Activated CD4-positive, alpha-beta T cell treated with anti-CD3 and anti-CD28 coated beads for 36 hours (primary cell): ENCODE measurements around the gene BTRC. TPM values are rescaled to one million over a fixed set of nuclear protein-coding genes. Genes with fewer than 3 reads are reported as not detected.
"Not testable (repeated sequence)": the region's sequence is repeated elsewhere in the genome, so short reads cannot be mapped to it uniquely, and the experiment has no call there.

Experiments used
- ATAC-seq: fragments of 200-7000 bp; cut with Tn5 transposase; one replicate; pipeline ENCODE4 v1.10.0; 2021; ENCODE audit warnings: mild to moderate bottlenecking, moderate library complexity
- CTCF ChIA-PET: fragments of 350-600 bp; sonication (Branson Sonifier 250); formaldehyde crosslinking; loops from one replicate; lab custom pipeline; 2021; ENCODE audit warnings: antibody characterized with exemption; lab: Charles Lee
- POLR2A ChIA-PET: fragments of 350-600 bp; sonication (Branson Sonifier 250); formaldehyde crosslinking; loops from one replicate; lab custom pipeline; 2021; ENCODE audit warnings: antibody characterized with exemption, inconsistent platforms; lab: Charles Lee
- DNase-seq: peaks from one replicate; pipeline ENCODE4 v3.0.0-alpha.2; 2020
- H3K27ac Mint-ChIP-seq: one replicate; pipeline ENCODE4 v1.8.0; 2021; ENCODE audit warnings: mixed read lengths
- H3K27me3 Mint-ChIP-seq: one replicate; pipeline ENCODE4 v1.8.0; 2021; ENCODE audit warnings: mixed read lengths
- H3K36me3 Mint-ChIP-seq: one replicate; pipeline ENCODE4 v1.8.0; 2021; ENCODE audit warnings: low read depth, mixed read lengths
- H3K4me1 Mint-ChIP-seq: one replicate; pipeline ENCODE4 v1.8.0; 2021; ENCODE audit warnings: mixed read lengths
- H3K4me3 Mint-ChIP-seq: one replicate; pipeline ENCODE4 v1.8.0; 2021; ENCODE audit warnings: mild to moderate bottlenecking, moderate library complexity, mixed read lengths
- H3K9me3 Mint-ChIP-seq: one replicate; pipeline ENCODE4 v1.8.0; 2021; ENCODE audit warnings: low read depth, mixed read lengths
- intact Hi-C, 2 experiments: fragments of 100-400 bp; cut with DNase I in 1 of 2; cut with micrococcal nuclease in 1 of 2; formaldehyde crosslinking; loops; one replicate each; pipeline versions ENCODE4 v1.14.2 to v1.15.1; 2022 to 2024; cut with DNase I, micrococcal nuclease
- total RNA-seq, 2 experiments: library from RNA; stranded (reverse); gene quantifications; one replicate each; pipeline ENCODE4 v1.2.3, GENCODE V29; 2021

BTRC gene
- total RNA-seq, 2 experiments from 2014 or later, result 15.5 to 18.7 TPM

DNA sequence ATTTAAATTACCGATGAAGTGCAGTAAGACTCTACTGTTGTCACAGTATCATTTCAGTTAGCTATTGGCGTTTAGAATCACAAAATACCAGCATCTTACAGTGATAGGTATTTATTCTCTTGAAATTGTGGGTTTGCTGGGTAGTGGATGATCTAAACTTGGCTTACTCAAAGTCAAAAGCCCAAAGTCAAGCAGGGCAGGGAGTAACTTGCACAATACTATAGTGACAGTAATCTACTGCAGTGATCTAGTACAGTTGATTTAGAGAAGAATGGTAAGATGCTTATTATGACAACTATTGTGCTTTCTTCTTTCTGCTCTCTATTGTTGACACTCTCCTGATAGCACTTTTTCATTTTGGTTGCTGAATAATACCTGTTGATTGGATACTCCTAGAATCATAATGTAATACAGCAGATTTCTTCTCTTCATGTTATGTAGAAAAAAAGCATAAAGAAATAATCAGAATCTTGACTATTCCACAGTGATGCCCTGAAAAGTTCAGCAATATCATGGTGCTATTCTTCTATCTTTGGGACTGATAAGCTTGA lies 10.0 kb downstream of the BTRC start:
- no peaks in the 10 kb centered on the region for H3K9me3 Mint-ChIP-seq
- H3K4me3 Mint-ChIP-seq, result no peak overlapping the region
- H3K27me3 Mint-ChIP-seq, result no peaks in the 10 kb centered on the region
- ChIA-PET POLR2A (no interaction called here), CTCF (interaction anchor here (0.9 to 1.2 kb wide), 2 partner anchors 12 to 103 kb away, joined by 3 read pairs; no protein-coding TSS in a partner anchor)
- DNase-seq, result no peak
- intact Hi-C loops, result no loop called here
- no peak for ATAC-seq
- no peak overlapping the region for H3K27ac Mint-ChIP-seq
- peaks cover 5% of the 10 kb centered on the region for H3K36me3 Mint-ChIP-seq
- H3K4me1 Mint-ChIP-seq, result peaks cover 21% of the 10 kb centered on the region

DNA sequence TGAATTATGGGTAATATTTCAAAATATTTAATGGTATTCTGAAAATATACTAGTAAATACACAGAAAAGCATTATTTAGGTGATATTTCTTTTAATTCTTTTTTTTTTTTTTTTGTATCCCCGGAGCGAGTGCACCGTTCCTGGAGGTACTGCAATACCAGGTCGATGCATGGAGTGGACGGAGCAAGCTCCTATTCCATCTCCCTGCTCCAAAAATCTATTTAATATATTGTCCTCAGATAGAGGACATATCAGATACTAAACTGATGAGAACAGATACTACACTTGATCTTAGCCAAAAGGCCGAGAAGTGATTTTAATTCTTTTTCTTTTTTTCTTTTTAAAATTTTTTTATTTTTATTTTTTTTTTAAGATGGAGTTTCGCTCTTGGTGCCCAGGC lies 10.8 kb downstream of the BTRC start:
- Mint-ChIP-seq H3K27ac (no peak overlapping the region), H3K36me3 (peaks cover 8% of the 10 kb centered on the region), H3K9me3 (no peaks in the 10 kb centered on the region), H3K4me3 (no peak overlapping the region), H3K27me3 (no peaks in the 10 kb centered on the region), H3K4me1 (peaks cover 21% of the 10 kb centered on the region)
- ChIA-PET CTCF (interaction anchor here (0.6 to 1.2 kb wide), 4 partner anchors 10 to 102 kb away, joined by 3 to 4 read pairs (median 4); no protein-coding TSS in a partner anchor), POLR2A (no interaction called here)
- intact Hi-C loops, result no loop called here
- ATAC-seq (no peak), DNase-seq (no peak)

DNA sequence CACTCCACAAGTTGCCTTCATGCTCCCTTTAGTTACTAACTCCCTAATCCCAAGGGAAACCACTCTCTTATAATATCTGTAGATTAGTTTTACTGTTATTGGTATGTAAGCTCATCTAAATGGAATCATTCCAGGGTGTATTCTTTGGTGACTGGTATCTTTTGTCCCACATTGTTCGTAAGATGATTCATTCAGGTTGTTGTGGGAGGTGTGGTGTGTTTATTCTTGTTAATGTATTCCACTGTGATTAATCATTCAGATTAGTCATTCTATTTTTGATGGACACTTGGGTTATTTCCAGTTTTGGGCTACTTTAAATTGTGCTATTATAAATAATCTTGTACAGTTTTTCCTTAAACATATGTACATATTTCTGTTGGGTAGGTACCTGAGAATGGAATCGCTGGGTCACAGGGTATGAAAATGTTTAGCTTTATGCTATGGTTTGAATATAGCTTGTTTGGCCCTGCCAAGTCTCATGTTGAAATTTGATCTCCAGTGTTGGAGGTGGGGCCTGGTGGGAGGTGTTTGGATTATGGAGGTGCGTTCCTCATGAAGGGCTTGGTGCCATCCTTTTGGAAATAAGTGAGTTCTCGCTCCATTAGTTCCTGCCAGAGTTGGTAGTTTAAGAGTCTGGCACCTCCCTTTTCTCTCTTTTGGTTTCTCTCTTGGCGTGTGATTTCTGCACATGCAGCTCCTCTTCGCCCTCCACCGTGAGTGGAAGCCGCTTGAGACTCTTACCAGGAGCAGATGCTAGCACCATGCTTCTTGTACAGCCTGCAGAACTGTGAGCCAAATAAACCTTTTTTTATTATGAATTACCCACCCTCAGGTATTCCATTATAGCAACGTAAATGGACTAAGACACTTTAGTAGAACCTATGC lies 13.8 kb downstream of the BTRC start:
- Mint-ChIP-seq H3K4me1 (peaks cover 21% of the 10 kb centered on the region), H3K9me3 (no peaks in the 10 kb centered on the region), H3K27me3 (no peaks in the 10 kb centered on the region), H3K4me3 (no peak overlapping the region), H3K36me3 (peaks cover 14% of the 10 kb centered on the region), H3K27ac (peak overlapping the region; percentile 14)
- ATAC-seq (peak; percentile 85), DNase-seq (peak; percentile 14)
- ChIA-PET POLR2A (interaction anchor here (0.5 kb wide), 1 partner anchor 653 kb away, joined by 6 read pairs; no protein-coding TSS in a partner anchor), CTCF (interaction anchor here (0.7 to 1.2 kb wide), 2 partner anchors 8 to 373 kb away, joined by 3 read pairs; no protein-coding TSS in a partner anchor)
- intact Hi-C loops, result loop anchor here in 1 of 2 experiments (1.0 kb wide), 1 partner anchor 14 kb away; the partner anchor contains the start of gene BTRC

DNA sequence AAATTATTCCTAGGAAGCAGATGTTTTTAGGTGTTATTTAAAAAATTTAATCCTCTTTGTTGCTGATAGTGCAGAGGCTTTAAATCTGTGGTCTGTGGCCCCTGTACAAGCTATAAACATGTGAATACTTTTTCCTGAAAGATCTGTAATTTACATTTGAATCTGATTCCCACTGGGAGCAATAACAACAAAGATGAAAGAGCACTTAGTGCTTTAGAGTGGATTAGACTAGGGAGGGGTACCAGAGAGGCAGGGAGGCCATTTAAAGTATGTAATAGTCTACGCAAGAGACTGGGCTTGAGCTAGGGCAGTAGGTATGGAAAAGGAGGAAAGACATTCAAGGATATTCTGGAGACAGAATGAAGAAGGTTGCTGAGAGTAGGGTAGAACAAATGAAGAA lies 19.1 kb downstream of the BTRC start:
- ChIA-PET CTCF (interaction anchor here (0.9 to 1.0 kb wide), 2 partner anchors 12 to 18 kb away, joined by 3 read pairs; no protein-coding TSS in a partner anchor), POLR2A (no interaction called here)
- H3K27ac Mint-ChIP-seq, result no peak overlapping the region
- H3K27me3 Mint-ChIP-seq, result no peaks in the 10 kb centered on the region
- H3K36me3 Mint-ChIP-seq, result peaks cover 22% of the 10 kb centered on the region
- no peak for DNase-seq
- peaks cover 3% of the 10 kb centered on the region for H3K9me3 Mint-ChIP-seq
- no peak overlapping the region for H3K4me3 Mint-ChIP-seq
- H3K4me1 Mint-ChIP-seq, result peaks cover 19% of the 10 kb centered on the region
- intact Hi-C loops, result no loop called here
- ATAC-seq, result no peak

DNA sequence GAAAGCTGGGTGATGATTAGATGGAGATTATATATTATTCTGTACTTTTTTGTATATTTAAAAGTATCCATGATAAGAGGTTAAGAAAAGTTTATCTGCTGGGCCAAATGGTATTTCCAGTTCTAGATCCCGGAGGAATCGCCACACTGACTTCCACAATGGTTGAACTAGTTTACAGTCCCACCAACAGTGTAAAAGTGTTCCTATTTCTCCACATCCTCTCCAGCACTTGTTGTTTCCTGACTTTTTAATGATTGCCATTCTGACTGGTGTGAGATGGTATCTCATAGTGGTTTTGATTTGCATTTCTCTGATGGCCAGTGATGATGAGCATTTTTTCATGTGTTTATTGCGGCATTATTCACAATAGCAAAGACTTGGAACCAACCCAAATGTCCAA lies 20.0 kb downstream of the BTRC start:
- H3K9me3 Mint-ChIP-seq, ATAC-seq: not testable (repeated sequence)

DNA sequence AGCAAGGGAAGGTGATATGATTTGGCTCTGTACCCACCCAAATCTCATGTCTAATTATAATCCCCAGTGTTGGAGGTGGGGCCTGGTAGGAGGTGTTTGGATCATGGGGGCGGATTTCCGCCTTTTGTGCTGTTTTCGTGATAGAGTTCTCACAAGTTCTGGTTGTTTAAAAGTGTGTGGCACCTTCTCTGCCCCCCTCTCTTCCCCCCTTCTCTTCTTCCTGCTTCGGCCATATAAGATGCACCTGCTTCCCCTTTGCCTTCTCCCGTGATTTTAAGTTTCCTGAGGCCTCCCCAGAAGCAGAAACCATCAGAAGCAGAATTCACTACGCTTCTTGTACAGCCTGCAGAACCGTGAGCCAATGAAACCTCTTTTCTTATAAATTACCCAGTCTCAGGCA lies 21.1 kb downstream of the BTRC start:
- CTCF ChIA-PET, result no interaction called here
- peaks cover 16% of the 10 kb centered on the region for H3K36me3 Mint-ChIP-seq
- DNase-seq (no peak), ATAC-seq (no peak)
- intact Hi-C loops, result no loop called here
- no peaks in the 10 kb centered on the region for H3K27me3 Mint-ChIP-seq
- H3K27ac Mint-ChIP-seq, result no peak overlapping the region
- POLR2A ChIA-PET, result no interaction called here
- no peak overlapping the region for H3K4me3 Mint-ChIP-seq
- peaks cover 3% of the 10 kb centered on the region for H3K9me3 Mint-ChIP-seq
- H3K4me1 Mint-ChIP-seq, result peaks cover 25% of the 10 kb centered on the region

More for the DNA sequence above, 20.0 kb downstream of the BTRC start:
- peaks cover 19% of the 10 kb centered on the region for H3K4me1 Mint-ChIP-seq
- POLR2A ChIA-PET, H3K27me3 Mint-ChIP-seq, H3K27ac Mint-ChIP-seq, H3K4me3 Mint-ChIP-seq, intact Hi-C loops, DNase-seq, CTCF ChIA-PET: not testable (repeated sequence)
- peaks cover 19% of the 10 kb centered on the region for H3K36me3 Mint-ChIP-seq

DNA sequence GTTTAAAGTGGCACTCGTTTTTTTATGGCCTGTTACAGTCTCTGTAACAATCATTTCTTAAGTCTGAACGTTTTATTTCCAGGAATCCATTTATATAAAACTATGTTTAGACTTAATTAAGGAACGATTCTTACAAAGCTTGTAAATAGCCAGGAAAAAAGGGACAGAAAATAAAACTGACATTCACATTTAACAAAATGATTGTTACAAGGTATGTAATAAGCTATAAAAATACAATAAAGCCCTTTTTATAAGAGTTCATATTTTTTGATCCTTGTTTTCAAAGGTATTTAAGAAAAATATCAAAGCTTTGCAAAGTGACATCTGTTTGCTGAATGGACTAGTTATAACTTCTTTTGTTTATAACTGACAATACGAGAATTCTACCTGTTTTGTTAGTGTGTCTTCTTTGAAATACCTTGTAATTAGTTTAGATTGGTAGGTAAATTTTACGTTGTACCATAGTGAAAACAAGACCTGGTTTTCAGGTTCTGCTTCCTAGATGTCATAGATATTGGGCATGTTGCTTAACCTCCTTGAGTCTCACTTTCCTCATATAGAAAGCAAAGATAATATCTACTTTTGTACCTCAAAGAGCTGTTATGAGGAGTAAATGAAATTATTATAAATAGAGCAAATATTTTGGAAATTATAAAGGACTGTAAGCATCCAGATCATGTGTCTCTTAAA lies 25.8 kb downstream of the BTRC start:
- Mint-ChIP-seq H3K27me3 (no peaks in the 10 kb centered on the region), H3K27ac (no peak overlapping the region), H3K9me3 (no peaks in the 10 kb centered on the region), H3K36me3 (peaks cover 4% of the 10 kb centered on the region), H3K4me1 (peaks cover 44% of the 10 kb centered on the region), H3K4me3 (no peak overlapping the region)
- CTCF ChIA-PET, result interaction anchor here (1.7 kb wide), 1 partner anchor 8 kb away, joined by 5 read pairs; no protein-coding TSS in a partner anchor
- intact Hi-C loops, result loop anchor here in 1 of 2 experiments (1.0 kb wide), 1 partner anchor 26 kb away; the partner anchor contains the start of gene BTRC
- POLR2A ChIA-PET, result no interaction called here
- DNase-seq (no peak), ATAC-seq (no peak)

DNA sequence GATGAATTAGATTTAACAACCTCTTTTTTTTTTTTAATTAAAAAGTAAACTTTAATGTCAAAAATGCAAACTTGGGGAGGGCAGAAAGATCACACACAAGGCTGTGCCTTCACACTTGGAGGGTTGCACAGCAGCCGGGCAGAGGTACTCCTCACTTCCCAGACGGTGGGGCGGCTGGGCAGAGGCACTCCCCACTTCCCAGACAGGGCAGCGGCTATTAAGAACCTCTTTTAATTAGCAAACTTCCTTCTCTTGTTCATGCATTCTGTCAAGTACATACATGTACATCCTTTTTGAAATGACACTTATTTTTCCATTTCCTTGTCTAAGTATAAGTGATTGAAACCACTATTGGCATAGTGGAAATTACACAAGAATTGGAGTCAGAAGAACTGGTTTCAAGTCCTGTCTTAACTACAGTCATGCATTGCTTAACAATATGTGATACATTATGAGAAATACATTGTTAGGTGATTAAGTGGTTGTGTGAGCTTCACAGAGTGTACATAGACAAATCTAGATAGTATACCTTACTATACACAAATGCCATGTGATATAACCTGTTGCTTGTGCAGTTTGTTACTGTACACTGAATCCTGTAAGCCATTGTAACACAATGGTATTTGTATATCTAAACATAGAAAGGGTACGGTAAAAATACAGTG lies 26.5 kb downstream of the BTRC start:
- POLR2A ChIA-PET, result no interaction called here
- peak; percentile 9 for DNase-seq
- peaks cover 37% of the 10 kb centered on the region for H3K4me1 Mint-ChIP-seq
- H3K9me3 Mint-ChIP-seq, result no peaks in the 10 kb centered on the region
- CTCF ChIA-PET, result interaction anchor here (1.5 kb wide), 1 partner anchor 87 kb away, joined by 4 read pairs; no protein-coding TSS in a partner anchor
- H3K27ac Mint-ChIP-seq, result no peak overlapping the region
- H3K4me3 Mint-ChIP-seq, result no peak overlapping the region
- H3K36me3 Mint-ChIP-seq, result peaks cover 4% of the 10 kb centered on the region
- intact Hi-C loops, result loop anchor here in 1 of 2 experiments (1.0 kb wide), 1 partner anchor 26 kb away; the partner anchor contains the start of gene BTRC
- no peaks in the 10 kb centered on the region for H3K27me3 Mint-ChIP-seq
- peak; percentile 97 for ATAC-seq

DNA sequence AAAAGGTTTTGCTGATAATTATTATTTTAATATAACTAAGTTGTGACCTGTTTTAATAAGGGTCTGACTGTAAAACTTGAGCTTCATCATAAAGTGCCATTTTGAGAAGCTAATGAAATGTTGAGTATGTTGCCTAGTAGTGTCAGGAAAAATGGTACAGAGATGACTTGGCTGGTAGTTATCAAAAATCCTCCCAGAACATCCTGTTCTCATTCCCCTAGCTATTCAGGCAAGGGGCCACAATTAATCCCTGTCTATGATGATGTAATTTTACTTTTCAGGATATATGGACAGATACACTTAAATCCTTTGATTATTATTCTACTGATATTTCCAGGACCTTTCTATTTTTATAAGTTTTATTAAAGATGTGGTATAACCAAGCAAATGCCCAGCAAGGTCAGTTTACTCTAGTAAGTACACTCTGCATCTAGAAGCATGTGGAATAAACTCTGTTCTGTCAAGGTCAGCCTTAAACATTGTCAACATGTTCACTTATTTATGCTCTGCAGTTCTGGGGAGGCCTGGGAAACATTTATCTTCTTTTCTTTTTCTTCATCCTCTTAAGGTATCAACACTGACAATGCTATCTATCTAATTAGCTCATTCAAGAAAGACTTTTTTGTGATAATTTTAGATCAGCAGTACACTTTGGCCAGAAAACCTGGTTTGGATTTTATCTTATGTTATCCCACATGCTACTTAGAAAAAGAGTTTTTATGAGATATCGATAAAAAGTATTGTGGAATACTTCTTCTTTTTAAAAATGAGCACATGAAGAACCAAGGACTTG lies 32.1 kb downstream of the BTRC start:
- Mint-ChIP-seq H3K4me3 (no peak overlapping the region), H3K27me3 (no peaks in the 10 kb centered on the region), H3K4me1 (peaks cover 14% of the 10 kb centered on the region), H3K27ac (no peak overlapping the region), H3K36me3 (peaks cover 4% of the 10 kb centered on the region), H3K9me3 (no peaks in the 10 kb centered on the region)
- ChIA-PET POLR2A (interaction anchor here (0.8 kb wide), 1 partner anchor 475 kb away, joined by 3 read pairs; no protein-coding TSS in a partner anchor), CTCF (interaction anchor here (0.5 to 1.6 kb wide), 7 partner anchors 10 to 1414 kb away, joined by 3 to 6 read pairs (median 3); no protein-coding TSS in a partner anchor)
- DNase-seq, result no peak
- ATAC-seq, result no peak
- intact Hi-C loops, result no loop called here

DNA sequence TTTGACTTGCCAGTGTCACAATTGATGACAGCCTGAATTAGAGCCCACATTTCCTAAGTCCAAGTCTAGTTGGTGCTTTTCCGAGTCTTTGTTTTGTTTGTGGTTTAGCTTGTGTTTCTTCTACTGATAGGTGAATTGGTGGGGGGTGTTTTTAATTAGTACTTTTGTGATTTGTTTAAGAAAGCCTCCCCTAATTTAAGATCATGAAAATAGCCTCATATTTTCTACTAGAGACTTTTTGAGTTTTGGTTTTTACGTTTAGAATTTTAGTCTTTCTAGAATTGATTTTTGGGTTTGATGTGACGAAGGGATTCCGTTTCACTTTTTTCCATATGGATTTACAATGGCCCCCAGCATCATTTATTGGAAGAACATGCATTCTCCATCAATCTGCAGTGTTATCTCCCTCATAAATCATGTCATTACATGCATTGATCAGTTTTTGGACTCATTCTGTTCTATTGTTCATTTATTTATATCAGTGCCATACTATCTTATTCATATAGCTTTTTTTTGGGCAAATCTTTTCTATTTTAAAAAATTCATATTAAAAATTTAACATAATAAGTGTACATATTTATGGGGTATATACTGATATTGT lies 32.8 kb downstream of the BTRC start:
- peaks cover 4% of the 10 kb centered on the region for H3K36me3 Mint-ChIP-seq
- no peak overlapping the region for H3K27ac Mint-ChIP-seq
- no peak overlapping the region for H3K4me3 Mint-ChIP-seq
- no peaks in the 10 kb centered on the region for H3K27me3 Mint-ChIP-seq
- DNase-seq (no peak), ATAC-seq (no peak)
- peaks cover 8% of the 10 kb centered on the region for H3K4me1 Mint-ChIP-seq
- no peaks in the 10 kb centered on the region for H3K9me3 Mint-ChIP-seq
- ChIA-PET POLR2A (no interaction called here), CTCF (interaction anchor here (0.7 to 1.6 kb wide), 5 partner anchors 9 to 1263 kb away, joined by 3 to 6 read pairs (median 3); no protein-coding TSS in a partner anchor)
- intact Hi-C loops, result no loop called here
